Activated CD4-positive, alpha-beta T cell treated with anti-CD3 and anti-CD28 coated beads, Interleukin-2, amount 10 ng/mL, durations not matched to agents 7 days and 5 days (primary cell): ENCODE data around the gene RTN3. TPM values are rescaled to one million over a fixed set of nuclear protein-coding genes. Genes with fewer than 3 reads are reported as not detected.

Experiments used
- CTCF ChIA-PET: fragments of 350-600 bp; sonication (Branson Sonifier 250); formaldehyde crosslinking; loops from one replicate; lab custom pipeline; 2021; ENCODE audit warnings: antibody characterized with exemption; lab: Charles Lee
- POLR2A ChIA-PET: fragments of 350-600 bp; sonication (Branson Sonifier 250); formaldehyde crosslinking; loops from one replicate; lab custom pipeline; 2021; ENCODE audit warnings: antibody characterized with exemption; lab: Charles Lee
- DNase-seq: peaks from one replicate; pipeline ENCODE4 v3.0.0-alpha.2; 2020
- H3K27ac Mint-ChIP-seq: one replicate; pipeline ENCODE4 v1.8.0; 2021; ENCODE audit warnings: mild to moderate bottlenecking, moderate library complexity, mixed read lengths
- H3K27me3 Mint-ChIP-seq: one replicate; pipeline ENCODE4 v1.8.0; 2021; ENCODE audit warnings: mixed read lengths
- H3K36me3 Mint-ChIP-seq: one replicate; pipeline ENCODE4 v1.8.0; 2021; ENCODE audit warnings: low read depth, mixed read lengths
- H3K4me1 Mint-ChIP-seq: one replicate; pipeline ENCODE4 v1.8.0; 2021; ENCODE audit warnings: mixed read lengths
- H3K4me3 Mint-ChIP-seq: one replicate; pipeline ENCODE4 v1.8.0; 2021; ENCODE audit warnings: mild to moderate bottlenecking, moderate library complexity, mixed read lengths
- H3K9me3 Mint-ChIP-seq: one replicate; pipeline ENCODE4 v1.8.0; 2021; ENCODE audit warnings: mixed read lengths
- total RNA-seq, 2 experiments: library from RNA; stranded (reverse); gene quantifications; one replicate each; pipeline ENCODE4 v1.2.3, GENCODE V29; 2021

Gene RTN3
- total RNA-seq, 2 experiments from 2014 or later: 65.9 to 72.7 TPM

DNA sequence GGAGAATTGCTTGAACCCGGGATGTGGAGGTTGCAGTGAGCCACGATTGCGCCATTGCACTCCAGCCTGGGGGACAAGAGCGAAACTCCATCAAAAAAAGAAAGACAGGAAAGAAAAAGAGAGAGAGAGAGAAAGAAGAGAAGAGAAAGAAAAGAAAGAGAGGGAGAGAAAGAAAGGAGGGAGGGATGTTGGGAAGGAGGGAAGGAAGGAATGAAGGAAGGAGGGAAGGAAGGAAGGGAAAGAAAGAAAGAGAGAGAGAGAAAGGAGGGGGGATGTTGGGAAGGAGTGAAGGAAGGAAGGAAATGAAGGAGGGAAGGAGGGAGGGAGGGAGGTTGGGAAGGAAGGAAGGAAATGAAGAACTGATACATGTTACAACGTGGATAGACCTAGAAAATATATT lies 119.6 kb downstream of the RTN3 start:
- Mint-ChIP-seq H3K9me3 (no peaks in the 10 kb centered on the region), H3K4me1 (no peaks in the 10 kb centered on the region), H3K27ac (no peak overlapping the region), H3K4me3 (no peak overlapping the region), H3K36me3 (no peaks in the 10 kb centered on the region), H3K27me3 (peaks cover 5% of the 10 kb centered on the region)
- DNase-seq: no peak
- CTCF ChIA-PET: interaction anchor here (0.6 to 0.9 kb wide), 2 partner anchors 8 to 358 kb away, joined by 3 to 4 read pairs; no protein-coding TSS in a partner anchor
- POLR2A ChIA-PET: no interaction called here

- Mint-ChIP-seq H3K36me3 (no peaks in the 10 kb centered on the region), H3K4me1 (no peaks in the 10 kb centered on the region), H3K4me3 (no peak overlapping the region), H3K27me3 (peaks cover 2% of the 10 kb centered on the region), H3K9me3 (no peaks in the 10 kb centered on the region), H3K27ac (no peak overlapping the region)
- CTCF ChIA-PET: no interaction called here
- POLR2A ChIA-PET: no interaction called here
- no peak for DNase-seq
These were observed 121.5 kb downstream of the RTN3 start for GRCh38 chr11:63802637-63803414.

DNA sequence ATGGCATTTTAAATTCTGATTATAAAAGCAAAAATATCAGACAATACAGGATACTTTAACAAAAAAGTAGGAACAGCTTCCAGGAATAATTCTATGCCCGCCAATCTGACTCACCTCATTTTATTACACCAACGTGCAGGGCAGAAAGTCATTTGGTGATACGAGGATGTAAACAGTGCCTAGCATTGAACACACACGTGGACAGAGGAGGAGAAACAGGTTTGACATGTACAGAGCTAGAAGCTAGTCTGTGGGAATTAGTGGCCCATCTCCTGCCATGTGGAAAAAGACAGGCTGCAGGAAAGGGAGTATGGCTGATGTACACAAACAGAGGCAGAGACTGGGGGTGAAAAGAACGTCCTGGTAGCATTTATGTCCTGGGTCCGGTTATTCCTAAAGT lies 123.0 kb downstream of the RTN3 start:
- Mint-ChIP-seq H3K27ac (no peak overlapping the region), H3K4me3 (no peak overlapping the region), H3K4me1 (no peaks in the 10 kb centered on the region), H3K9me3 (no peaks in the 10 kb centered on the region), H3K36me3 (no peaks in the 10 kb centered on the region), H3K27me3 (peaks cover 2% of the 10 kb centered on the region)
- no peak for DNase-seq
- ChIA-PET POLR2A (no interaction called here), CTCF (interaction anchor here (0.6 kb wide), 1 partner anchor 15 kb away, joined by 3 read pairs; no protein-coding TSS in a partner anchor)

DNA sequence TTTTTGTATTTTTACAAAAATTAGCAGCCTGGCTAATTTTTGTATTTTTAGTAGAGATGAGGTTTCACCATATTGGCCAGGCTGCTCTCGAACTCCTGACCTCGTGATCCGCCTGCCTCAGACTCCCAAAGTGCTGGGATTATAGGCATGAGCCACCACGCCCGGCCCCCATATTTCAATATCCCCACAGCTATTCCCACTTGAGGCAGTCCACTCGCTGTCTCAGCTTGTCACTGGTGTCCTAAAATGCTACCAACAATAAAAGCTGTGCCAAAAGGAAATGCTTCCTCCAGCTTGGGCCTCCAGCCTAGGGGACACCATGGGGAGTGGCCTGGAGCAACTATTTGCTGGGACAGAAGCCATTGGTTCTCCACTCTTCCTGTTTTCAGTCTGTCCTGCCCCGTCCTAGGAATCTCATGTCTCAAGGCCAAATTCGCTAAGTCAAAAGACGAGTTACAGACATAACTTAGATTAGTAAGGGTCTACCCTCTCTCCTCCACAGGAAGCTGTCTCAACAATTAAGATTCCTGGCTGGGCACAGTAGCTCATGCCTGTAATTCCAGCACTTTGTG lies 124.6 kb downstream of the RTN3 start:
- Mint-ChIP-seq H3K4me3 (no peak overlapping the region), H3K36me3 (no peaks in the 10 kb centered on the region), H3K27ac (no peak overlapping the region), H3K27me3 (peaks cover 2% of the 10 kb centered on the region), H3K4me1 (peaks cover 2% of the 10 kb centered on the region), H3K9me3 (no peaks in the 10 kb centered on the region)
- ChIA-PET POLR2A (no interaction called here), CTCF (interaction anchor here (0.6 to 0.9 kb wide), 3 partner anchors 25 to 210 kb away, joined by 3 read pairs; partner anchors contain the start of gene ZFTA)
- no peak for DNase-seq

Other genes starting within 250 kb of the RTN3 start
- not detected for gene PLAAT5, start 190.3 kb upstream of the RTN3 start, total RNA-seq
- gene LGALS12, start 175.4 kb upstream of the RTN3 start, total RNA-seq: not detected
- 100 to 1,000 TPM; 136 to 137 TPM for gene PLAAT4, start 144.7 kb upstream of the RTN3 start, total RNA-seq
- gene PLAAT2, start 118.1 kb upstream of the RTN3 start, total RNA-seq: under 1 TPM in 1 of 2 experiments, not detected in 1; 0.29 TPM
- 1 to 10 TPM; 1.3 to 1.9 TPM for gene PLAAT3, start 67.1 kb upstream of the RTN3 start, total RNA-seq
- gene ATL3, start 10.1 kb upstream of the RTN3 start, total RNA-seq: 10 to 100 TPM; 35.8 to 37.3 TPM
- gene ZFTA, start 87.3 kb downstream of the RTN3 start, total RNA-seq: 1 to 10 TPM; 1.1 TPM
- gene SPINDOC, start 132.0 kb downstream of the RTN3 start, total RNA-seq: 10 to 100 TPM; 38.4 to 40.7 TPM
- gene MARK2, start 157.6 kb downstream of the RTN3 start, total RNA-seq: 10 to 100 TPM; 68.3 to 69.2 TPM
- under 1 TPM; 0.12 to 0.40 TPM for gene RCOR2, start 235.7 kb downstream of the RTN3 start, total RNA-seq